SK-N-MC (cell line): Measurements from ENCODE around the gene PTPMT1.

Experiments used
- EZH2 ChIP-seq: fragments of 200-600 bp; sonication (generic); IDR thresholded peaks from one replicate; pipeline ENCODE4 v1.6.1; 2017; ENCODE audit warnings: antibody characterized with exemption
- POLR2AphosphoS5 ChIP-seq: IDR thresholded peaks from 2 replicates; pipeline ENCODE4 v1.6.1; 2012; ENCODE audit warnings: mild to moderate bottlenecking, low read depth, low read length, borderline replicate concordance

GRCh38 chr11:47620836-47621378 lies 55.5 kb downstream of the PTPMT1 start:
- TF ChIP-seq EZH2 (no peak), POLR2AphosphoS5 (no peak)
